Glutamatergic neuron (in vitro differentiated cells): Measurements from ENCODE around the gene FBXO5. TPM values are rescaled to one million over a fixed set of nuclear protein-coding genes. Genes with fewer than 3 reads are reported as not detected.
A peak's percentile ranks its signal among the peaks of the same experiment; 100 is the strongest.

ENCODE experiments used
- DNase-seq: peaks from one replicate; pipeline ENCODE4 v3.0.0; 2022
- H3K27ac Mint-ChIP-seq: one replicate; pipeline ENCODE4 v1.8.0; 2020; ENCODE audit warnings: mild to moderate bottlenecking, mixed read lengths, inconsistent platforms; ENCODE audit not compliant: unreplicated experiment
- H3K27me3 Mint-ChIP-seq: one replicate; pipeline ENCODE4 v1.8.0; 2020; ENCODE audit warnings: mild to moderate bottlenecking, moderate library complexity, mixed read lengths, inconsistent platforms; ENCODE audit not compliant: unreplicated experiment
- H3K36me3 Mint-ChIP-seq: one replicate; pipeline ENCODE4 v1.8.0; 2020; ENCODE audit warnings: mild to moderate bottlenecking, mixed read lengths, inconsistent platforms; ENCODE audit not compliant: unreplicated experiment
- H3K4me1 Mint-ChIP-seq: one replicate; pipeline ENCODE4 v1.8.0; 2020; ENCODE audit warnings: mild to moderate bottlenecking, low read depth, mixed read lengths, inconsistent platforms; ENCODE audit not compliant: unreplicated experiment
- H3K4me3 Mint-ChIP-seq: one replicate; pipeline ENCODE4 v1.8.0; 2020; ENCODE audit warnings: mild to moderate bottlenecking, mixed read lengths, inconsistent platforms; ENCODE audit not compliant: unreplicated experiment
- H3K9me3 Mint-ChIP-seq: one replicate; pipeline ENCODE4 v1.8.0; 2020; ENCODE audit warnings: mild to moderate bottlenecking, moderate library complexity, mixed read lengths, inconsistent platforms; ENCODE audit not compliant: unreplicated experiment
- CTCF ChIP-seq: fragments of 200-600 bp; sonication (generic); IDR thresholded peaks from one replicate; pipeline ENCODE4 v1.5.0; 2021; ENCODE audit not compliant: partially characterized antibody, unreplicated experiment
- long read RNA-seq: library from polyadenylated mRNA; unstranded; transcript quantifications from one replicate; pipeline ENCODE4 v2.0.0, GENCODE V29; 2020; ENCODE audit not compliant: unreplicated experiment
- total RNA-seq: library from RNA; stranded (reverse); fragmentation: NEBNext Ultra II Directional; extraction: Animal tissue kit (Norgen Biotek cat#: 25700); gene quantifications from one replicate; pipeline ENCODE4 v1.2.1, GENCODE V29; 2021; ENCODE audit not compliant: unreplicated experiment

The FBXO5 gene
- 6.2 TPM for total RNA-seq
- long read RNA-seq, partial matches to known transcripts = 1 of 1 reads
- long read RNA-seq, other reads (novel, unspliced or antisense) = 0 of 1 reads

- peak; percentile 98 for DNase-seq
- TF ChIP-seq CTCF = no peak
- H3K4me3 Mint-ChIP-seq = peak within 1 kb of the TSS; percentile 99
- peaks cover 24% of the 10 kb centered on the region for H3K4me1 Mint-ChIP-seq
- no peaks in the 10 kb centered on the region for H3K36me3 Mint-ChIP-seq
- peaks cover 5% of the 10 kb centered on the region for H3K27me3 Mint-ChIP-seq
- peaks cover 6% of the 10 kb centered on the region for H3K9me3 Mint-ChIP-seq
- H3K27ac Mint-ChIP-seq = peak within 1 kb of the TSS; percentile 87
These were observed at the start of gene FBXO5 for GRCh38 chr6:152982904-152983636. Gene FBXO5 (minus strand): TSS chr6:152983041. CDS start chr6:152982959, 82 bp downstream.

GRCh38 chr6:153032255-153032882, 49.5 kb upstream of the FBXO5 start:
- H3K27me3 Mint-ChIP-seq = no peaks in the 10 kb centered on the region
- no peak overlapping the region for H3K4me3 Mint-ChIP-seq
- H3K36me3 Mint-ChIP-seq = no peaks in the 10 kb centered on the region
- DNase-seq = no peak
- no peaks in the 10 kb centered on the region for H3K4me1 Mint-ChIP-seq
- no peak overlapping the region for H3K27ac Mint-ChIP-seq
- TF ChIP-seq CTCF = peak; percentile 36
- no peaks in the 10 kb centered on the region for H3K9me3 Mint-ChIP-seq

GRCh38 chr6:153031335-153031955, 48.6 kb upstream of the FBXO5 start:
- H3K4me3 Mint-ChIP-seq = no peak overlapping the region
- H3K27ac Mint-ChIP-seq = no peak overlapping the region
- no peaks in the 10 kb centered on the region for H3K36me3 Mint-ChIP-seq
- H3K27me3 Mint-ChIP-seq = no peaks in the 10 kb centered on the region
- no peaks in the 10 kb centered on the region for H3K4me1 Mint-ChIP-seq
- no peak for DNase-seq
- no peaks in the 10 kb centered on the region for H3K9me3 Mint-ChIP-seq
- no peak for TF ChIP-seq CTCF

GRCh38 chr6:153028963-153029362, 46.1 kb upstream of the FBXO5 start:
- Mint-ChIP-seq H3K36me3 (no peaks in the 10 kb centered on the region), H3K4me1 (no peaks in the 10 kb centered on the region), H3K27me3 (no peaks in the 10 kb centered on the region), H3K27ac (no peak overlapping the region), H3K4me3 (no peak overlapping the region), H3K9me3 (no peaks in the 10 kb centered on the region)
- no peak for DNase-seq
- no peak for TF ChIP-seq CTCF

- DNase-seq = no peak
- H3K27ac Mint-ChIP-seq = no peak overlapping the region
- H3K36me3 Mint-ChIP-seq = no peaks in the 10 kb centered on the region
- TF ChIP-seq CTCF = no peak
- no peaks in the 10 kb centered on the region for H3K4me1 Mint-ChIP-seq
- H3K9me3 Mint-ChIP-seq = no peaks in the 10 kb centered on the region
- H3K4me3 Mint-ChIP-seq = no peak overlapping the region
- no peaks in the 10 kb centered on the region for H3K27me3 Mint-ChIP-seq
These were observed 45.4 kb upstream of the FBXO5 start for GRCh38 chr6:153028286-153028685.
